Panc1 (cell line): ENCODE results near the gene ABCD2.

Experiments
- POLR2AphosphoS5 ChIP-seq: IDR thresholded peaks from 2 replicates; pipeline ENCODE4 v1.6.1; 2012; ENCODE audit warnings: mild to moderate bottlenecking, low read depth, low read length, moderate library complexity
- TF ChIP-seq, protein P1 (sequence below): fragments of 450-650 bp; IDR thresholded peaks from 2 replicates; pipeline ENCODE4 v1.5.1; 2017; ENCODE audit warnings: mild to moderate bottlenecking

DNA sequence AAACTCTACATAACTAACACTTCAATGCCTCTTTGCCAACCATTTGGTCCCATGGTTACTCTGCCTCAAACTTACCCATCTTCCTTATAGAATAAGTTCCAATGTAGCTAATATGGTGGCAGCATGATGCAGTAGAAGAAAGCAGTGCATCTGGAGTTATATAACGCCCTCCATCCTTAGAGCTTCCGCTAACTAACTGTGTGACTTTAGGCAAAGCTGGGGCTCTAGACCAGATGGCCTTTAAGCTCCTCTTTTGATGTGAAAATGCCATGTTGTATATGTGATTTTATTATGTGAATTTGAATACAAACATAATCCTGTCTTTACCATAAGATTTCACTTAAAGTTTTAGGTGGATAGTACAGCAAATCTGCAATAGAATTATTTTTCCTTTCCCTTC, 6.1 kb downstream of the ABCD2 start:
- TF ChIP-seq, protein P1, sequence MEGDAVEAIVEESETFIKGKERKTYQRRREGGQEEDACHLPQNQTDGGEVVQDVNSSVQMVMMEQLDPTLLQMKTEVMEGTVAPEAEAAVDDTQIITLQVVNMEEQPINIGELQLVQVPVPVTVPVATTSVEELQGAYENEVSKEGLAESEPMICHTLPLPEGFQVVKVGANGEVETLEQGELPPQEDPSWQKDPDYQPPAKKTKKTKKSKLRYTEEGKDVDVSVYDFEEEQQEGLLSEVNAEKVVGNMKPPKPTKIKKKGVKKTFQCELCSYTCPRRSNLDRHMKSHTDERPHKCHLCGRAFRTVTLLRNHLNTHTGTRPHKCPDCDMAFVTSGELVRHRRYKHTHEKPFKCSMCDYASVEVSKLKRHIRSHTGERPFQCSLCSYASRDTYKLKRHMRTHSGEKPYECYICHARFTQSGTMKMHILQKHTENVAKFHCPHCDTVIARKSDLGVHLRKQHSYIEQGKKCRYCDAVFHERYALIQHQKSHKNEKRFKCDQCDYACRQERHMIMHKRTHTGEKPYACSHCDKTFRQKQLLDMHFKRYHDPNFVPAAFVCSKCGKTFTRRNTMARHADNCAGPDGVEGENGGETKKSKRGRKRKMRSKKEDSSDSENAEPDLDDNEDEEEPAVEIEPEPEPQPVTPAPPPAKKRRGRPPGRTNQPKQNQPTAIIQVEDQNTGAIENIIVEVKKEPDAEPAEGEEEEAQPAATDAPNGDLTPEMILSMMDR: no peak
- no peak for TF ChIP-seq POLR2AphosphoS5
